ENCODE measurements around the gene APOBEC3H.

DNA sequence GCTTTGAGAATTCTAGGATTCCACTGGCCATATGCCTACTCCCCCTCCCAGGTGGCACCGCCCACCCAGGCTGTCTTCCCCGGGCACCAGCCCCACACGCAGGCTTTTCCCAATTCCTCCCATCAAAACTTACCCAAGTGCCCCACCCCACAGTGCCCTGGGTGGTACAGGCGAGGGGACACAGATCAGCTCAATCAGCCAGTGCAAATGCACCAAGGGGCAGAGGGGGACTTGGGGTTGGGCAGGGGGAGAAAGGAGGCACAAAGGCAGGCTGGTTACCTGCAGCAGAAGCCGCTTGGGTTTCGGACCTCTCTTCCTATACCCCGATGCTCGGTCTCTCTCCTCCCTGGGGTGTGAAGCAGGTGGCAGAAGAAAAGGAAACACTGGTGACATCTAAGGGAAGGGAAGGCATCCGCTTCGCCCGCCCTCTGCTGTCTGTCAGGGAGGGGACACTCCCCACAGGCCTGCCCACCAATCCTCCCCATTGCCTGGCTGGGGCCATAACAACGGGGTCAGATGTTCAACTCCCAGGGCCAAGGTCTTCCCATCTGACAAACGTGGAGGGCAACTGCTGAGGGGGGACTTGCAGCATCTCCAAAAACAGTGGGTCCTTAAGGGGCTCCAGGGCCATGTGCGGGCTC, 41.4 kb downstream of the APOBEC3H start:
- TF ChIP-seq, protein P1, sequence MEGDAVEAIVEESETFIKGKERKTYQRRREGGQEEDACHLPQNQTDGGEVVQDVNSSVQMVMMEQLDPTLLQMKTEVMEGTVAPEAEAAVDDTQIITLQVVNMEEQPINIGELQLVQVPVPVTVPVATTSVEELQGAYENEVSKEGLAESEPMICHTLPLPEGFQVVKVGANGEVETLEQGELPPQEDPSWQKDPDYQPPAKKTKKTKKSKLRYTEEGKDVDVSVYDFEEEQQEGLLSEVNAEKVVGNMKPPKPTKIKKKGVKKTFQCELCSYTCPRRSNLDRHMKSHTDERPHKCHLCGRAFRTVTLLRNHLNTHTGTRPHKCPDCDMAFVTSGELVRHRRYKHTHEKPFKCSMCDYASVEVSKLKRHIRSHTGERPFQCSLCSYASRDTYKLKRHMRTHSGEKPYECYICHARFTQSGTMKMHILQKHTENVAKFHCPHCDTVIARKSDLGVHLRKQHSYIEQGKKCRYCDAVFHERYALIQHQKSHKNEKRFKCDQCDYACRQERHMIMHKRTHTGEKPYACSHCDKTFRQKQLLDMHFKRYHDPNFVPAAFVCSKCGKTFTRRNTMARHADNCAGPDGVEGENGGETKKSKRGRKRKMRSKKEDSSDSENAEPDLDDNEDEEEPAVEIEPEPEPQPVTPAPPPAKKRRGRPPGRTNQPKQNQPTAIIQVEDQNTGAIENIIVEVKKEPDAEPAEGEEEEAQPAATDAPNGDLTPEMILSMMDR (optimal IDR thresholded peaks at IDR 0.05 in 1 of 3, IDR thresholded peaks at IDR 0.05 in 1 of 3, conservative IDR thresholded peaks at IDR 0.05 in 1 of 3; ENCODE audit: extremely low read depth in 1 of 3, insufficient read depth in 2 of 3, low read length in 3 of 3), result no peak
- no peak for TF ChIP-seq EZH2 (IDR thresholded peaks at IDR 0.05; ENCODE audit: low read length)
